SK-N-MC (cell line): Measurements from ENCODE around the gene DDI1.

ENCODE experiments used
- EZH2 ChIP-seq: fragments of 200-600 bp; sonication (generic); IDR thresholded peaks from one replicate; pipeline ENCODE4 v1.6.1; 2017; ENCODE audit warnings: antibody characterized with exemption
- FOXP2 ChIP-seq: optimal IDR thresholded peaks from 2 replicates; pipeline ENCODE3; 2011; ENCODE audit warnings: mild to moderate bottlenecking, moderate library complexity; ENCODE audit not compliant: insufficient read depth; ENCODE audit errors: extremely low read length, control extremely low read depth
- POLR2AphosphoS5 ChIP-seq: IDR thresholded peaks from 2 replicates; pipeline ENCODE4 v1.6.1; 2012; ENCODE audit warnings: mild to moderate bottlenecking, low read depth, low read length, borderline replicate concordance

GRCh38 chr11:104005234-104005855 is 31.1 kb upstream of the DDI1 start:
- TF ChIP-seq EZH2 = no peak
- TF ChIP-seq POLR2AphosphoS5 = no peak; the same call in 1 of the 2 replicates
- TF ChIP-seq FOXP2 = no peak
